Measurements from ENCODE around the gene HNRNPF. TPM values are rescaled to one million over a fixed set of nuclear protein-coding genes. Genes with fewer than 3 reads are reported as not detected.

HNRNPF gene
- total and polyA plus RNA-seq, 2 of the 4 experiments (the other 2 are of a cell fraction): 169 to 207 TPM

DNA sequence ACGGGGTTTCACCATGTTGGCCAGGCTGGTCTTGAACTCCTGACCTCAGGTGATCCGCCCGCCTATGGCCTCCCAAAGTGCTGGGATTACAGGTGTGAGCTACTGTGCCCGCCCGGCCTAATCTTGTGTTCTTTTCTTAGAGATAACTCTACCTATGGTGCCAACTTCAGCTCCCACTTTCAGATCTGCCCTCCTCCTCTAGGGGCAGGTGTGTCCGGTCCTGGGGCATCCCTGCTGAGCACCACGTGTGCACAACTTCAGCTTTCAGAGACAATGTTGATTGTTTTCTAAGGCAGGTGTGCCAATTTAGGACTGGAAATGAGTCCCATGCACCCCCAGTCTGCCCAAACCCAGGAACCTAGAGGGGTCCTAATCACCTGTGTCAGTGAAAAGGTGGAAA is 56.0 kb downstream of the HNRNPF start:
- no peak overlapping the region for H3K14ac ChIP-seq (replicated peaks; ENCODE audit: low read depth, low read length)
- no peak overlapping the region for H3K9ac ChIP-seq (ENCODE audit: low read depth, low read length)
- no peak overlapping the region for H3K56ac ChIP-seq (ENCODE audit: extremely low read depth, insufficient read depth, low read length)
- H3K4ac ChIP-seq (ENCODE audit: low read depth, low read length): no peak overlapping the region
- no peaks in the 10 kb centered on the region for H3K79me1 ChIP-seq (ENCODE audit: low read depth in 1 of 2, low read length in 2 of 2)
- no peak overlapping the region for H2BK20ac ChIP-seq (ENCODE audit: low read depth, low read length)
- no peak overlapping the region for H4K8ac ChIP-seq (ENCODE audit: low read depth in 2 of 2, low read length in 2 of 2)
- ChIA-PET CTCF (no interaction called here), POLR2A (ENCODE audit: unreplicated experiment) (interaction anchor here (0.6 kb wide), 2 partner anchors 8 to 10 kb away, joined by 3 to 5 read pairs; no protein-coding TSS in a partner anchor)
- no peak overlapping the region for H2BK120ac ChIP-seq (ENCODE audit: low read depth, low read length)
- no peaks in the 10 kb centered on the region for H3K9me3 ChIP-seq (ENCODE audit: control insufficient read depth, insufficient read depth, low read length)
- H2AK5ac ChIP-seq (ENCODE audit: low read depth, low read length): no peak overlapping the region
- no peak overlapping the region for H3K4me2 ChIP-seq (ENCODE audit: low read depth, low read length)
- no peak overlapping the region for H2AFZ ChIP-seq (replicated peaks; ENCODE audit: low read length, poor library complexity)
- dilution Hi-C loops (cut with HindIII; ENCODE audit: low sequenced_read_pairs, unreplicated experiment) (no loop called here), in situ Hi-C loops (cut with MboI; ENCODE audit: low sequenced_read_pairs) (no loop called here), intact Hi-C loops (cut with micrococcal nuclease) (no loop called here)
- 73% methylated on average over 3 of the region's 7 CpGs; no CpG with 5 or more reads in 1 of the 2 experiments for WGBS, 2 experiments (ENCODE audit: extremely low coverage in 2 of 2, insufficient read length in 1 of 2)
- peaks cover 16% of the 10 kb centered on the region for H3K27me3 ChIP-seq (ENCODE audit: control insufficient read depth, insufficient read depth, low read length)
- ATAC-seq (ENCODE audit: low read depth) (no peak), DNase-seq (no peak)
- peak overlapping the region; percentile 27; the same call in 1 of the 2 replicates for H3K23ac ChIP-seq (ENCODE audit: low read depth, low read length)
- no peak overlapping the region for H4K91ac ChIP-seq (ENCODE audit: insufficient read depth, low read depth, low read length)
- H3K27ac ChIP-seq (ENCODE audit: insufficient read depth, low read length): no peak overlapping the region
- no peaks in the 10 kb centered on the region for H4K20me1 ChIP-seq (ENCODE audit: insufficient read depth, low read length)
- no peaks in the 10 kb centered on the region for H3K4me1 ChIP-seq (ENCODE audit: control insufficient read depth, insufficient read depth, low read length)
- no peaks in the 10 kb centered on the region for H3K36me3 ChIP-seq (ENCODE audit: control insufficient read depth, insufficient read depth, low read length)
- H4K5ac ChIP-seq (ENCODE audit: low read depth, low read length): no peak overlapping the region
- H3K4me3 ChIP-seq (ENCODE audit: insufficient read depth, low read depth, low read length): no peak overlapping the region
- BruUV-seq (replicated peaks): no TSS peak
- H2BK5ac ChIP-seq (ENCODE audit: low read depth, low read length, poor library complexity, severe bottlenecking): no peak overlapping the region
- no peak overlapping the region for H2BK15ac ChIP-seq (ENCODE audit: low read depth, low read length)
- H2AK9ac ChIP-seq (replicated peaks; ENCODE audit: low read depth, low read length, poor library complexity): no peak overlapping the region
- TF ChIP-seq, protein P1, sequence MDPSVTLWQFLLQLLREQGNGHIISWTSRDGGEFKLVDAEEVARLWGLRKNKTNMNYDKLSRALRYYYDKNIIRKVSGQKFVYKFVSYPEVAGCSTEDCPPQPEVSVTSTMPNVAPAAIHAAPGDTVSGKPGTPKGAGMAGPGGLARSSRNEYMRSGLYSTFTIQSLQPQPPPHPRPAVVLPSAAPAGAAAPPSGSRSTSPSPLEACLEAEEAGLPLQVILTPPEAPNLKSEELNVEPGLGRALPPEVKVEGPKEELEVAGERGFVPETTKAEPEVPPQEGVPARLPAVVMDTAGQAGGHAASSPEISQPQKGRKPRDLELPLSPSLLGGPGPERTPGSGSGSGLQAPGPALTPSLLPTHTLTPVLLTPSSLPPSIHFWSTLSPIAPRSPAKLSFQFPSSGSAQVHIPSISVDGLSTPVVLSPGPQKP (IDR thresholded peaks at IDR 0.05; ENCODE audit: borderline replicate concordance, low read depth, low read length): no peak
- TF ChIP-seq RCOR1 (IDR thresholded peaks at IDR 0.05; ENCODE audit: insufficient replicate concordance, low read length) (no peak), FOS (IDR thresholded peaks at IDR 0.05; ENCODE audit: low read depth, low read length) (no peak), MXI1 (IDR thresholded peaks at IDR 0.05; ENCODE audit: borderline replicate concordance, low read depth, low read length) (no peak)
- TF ChIP-seq, protein P2, sequence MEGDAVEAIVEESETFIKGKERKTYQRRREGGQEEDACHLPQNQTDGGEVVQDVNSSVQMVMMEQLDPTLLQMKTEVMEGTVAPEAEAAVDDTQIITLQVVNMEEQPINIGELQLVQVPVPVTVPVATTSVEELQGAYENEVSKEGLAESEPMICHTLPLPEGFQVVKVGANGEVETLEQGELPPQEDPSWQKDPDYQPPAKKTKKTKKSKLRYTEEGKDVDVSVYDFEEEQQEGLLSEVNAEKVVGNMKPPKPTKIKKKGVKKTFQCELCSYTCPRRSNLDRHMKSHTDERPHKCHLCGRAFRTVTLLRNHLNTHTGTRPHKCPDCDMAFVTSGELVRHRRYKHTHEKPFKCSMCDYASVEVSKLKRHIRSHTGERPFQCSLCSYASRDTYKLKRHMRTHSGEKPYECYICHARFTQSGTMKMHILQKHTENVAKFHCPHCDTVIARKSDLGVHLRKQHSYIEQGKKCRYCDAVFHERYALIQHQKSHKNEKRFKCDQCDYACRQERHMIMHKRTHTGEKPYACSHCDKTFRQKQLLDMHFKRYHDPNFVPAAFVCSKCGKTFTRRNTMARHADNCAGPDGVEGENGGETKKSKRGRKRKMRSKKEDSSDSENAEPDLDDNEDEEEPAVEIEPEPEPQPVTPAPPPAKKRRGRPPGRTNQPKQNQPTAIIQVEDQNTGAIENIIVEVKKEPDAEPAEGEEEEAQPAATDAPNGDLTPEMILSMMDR (conservative IDR thresholded peaks at IDR 0.05; ENCODE audit: low read depth, low read length): no peak
- TF ChIP-seq, protein P3, sequence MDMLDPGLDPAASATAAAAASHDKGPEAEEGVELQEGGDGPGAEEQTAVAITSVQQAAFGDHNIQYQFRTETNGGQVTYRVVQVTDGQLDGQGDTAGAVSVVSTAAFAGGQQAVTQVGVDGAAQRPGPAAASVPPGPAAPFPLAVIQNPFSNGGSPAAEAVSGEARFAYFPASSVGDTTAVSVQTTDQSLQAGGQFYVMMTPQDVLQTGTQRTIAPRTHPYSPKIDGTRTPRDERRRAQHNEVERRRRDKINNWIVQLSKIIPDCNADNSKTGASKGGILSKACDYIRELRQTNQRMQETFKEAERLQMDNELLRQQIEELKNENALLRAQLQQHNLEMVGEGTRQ (IDR thresholded peaks at IDR 0.05; ENCODE audit: low read depth, low read length): no peak
- H3K18ac ChIP-seq (ENCODE audit: low read depth, low read length): no peak overlapping the region
- H3K9me1 ChIP-seq (ENCODE audit: insufficient read depth, low read length): no peaks in the 10 kb centered on the region
